GM19397 (cell line): ENCODE results near the gene WNT5B.

Experiments
- ATAC-seq: cut with Tn5 transposase; IDR thresholded peaks from one replicate; pipeline ENCODE4 v1.9.1; 2021; ENCODE audit warnings: mild to moderate bottlenecking, moderate library complexity; ENCODE audit not compliant: unreplicated experiment

WNT5B gene

GRCh38 chr12:1622406-1622805, 6.6 kb upstream of the WNT5B start:
- ATAC-seq, result no peak

- no peak for ATAC-seq
Observed at GRCh38 chr12:1629338-1630132, 504 bp downstream of the WNT5B start.

DNA sequence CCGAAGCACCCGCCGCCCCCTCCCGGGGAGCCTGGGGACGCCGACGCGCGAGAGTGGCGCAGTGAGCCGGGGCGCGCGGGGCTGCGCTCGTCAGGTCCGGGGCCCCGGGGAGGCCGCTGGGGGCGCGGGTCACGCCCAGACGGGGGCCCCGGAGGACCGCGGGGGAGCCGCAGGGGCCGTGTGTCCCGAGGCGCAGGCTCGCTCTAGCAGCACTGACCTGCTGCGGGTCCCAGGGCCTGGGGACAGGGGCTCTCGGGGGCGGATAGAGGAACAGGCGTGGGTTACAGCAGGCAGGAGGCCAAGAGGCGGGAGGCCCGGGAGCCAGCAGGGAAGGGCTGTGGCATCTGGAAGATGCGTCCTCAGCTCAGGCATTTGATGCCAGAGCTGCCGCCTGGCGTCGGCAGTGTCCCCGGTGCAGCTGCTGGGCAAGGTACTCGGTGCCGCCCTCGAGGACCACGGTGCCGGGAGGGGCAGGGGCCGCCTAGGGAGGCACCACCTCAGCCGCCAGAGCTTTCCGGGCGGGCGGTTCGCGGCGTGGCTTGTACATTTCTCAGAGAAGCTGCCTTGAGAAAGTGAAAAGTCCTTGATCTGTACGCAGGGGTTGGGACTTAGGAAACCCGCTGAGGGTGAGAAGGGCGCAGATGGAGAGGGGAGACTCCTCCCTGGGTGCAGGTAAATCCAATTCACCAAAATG, 1.2 kb downstream of the WNT5B start:
- no peak for ATAC-seq

- ATAC-seq, result no peak
Observed at GRCh38 chr12:1630827-1631591, 2.0 kb downstream of the WNT5B start.

DNA sequence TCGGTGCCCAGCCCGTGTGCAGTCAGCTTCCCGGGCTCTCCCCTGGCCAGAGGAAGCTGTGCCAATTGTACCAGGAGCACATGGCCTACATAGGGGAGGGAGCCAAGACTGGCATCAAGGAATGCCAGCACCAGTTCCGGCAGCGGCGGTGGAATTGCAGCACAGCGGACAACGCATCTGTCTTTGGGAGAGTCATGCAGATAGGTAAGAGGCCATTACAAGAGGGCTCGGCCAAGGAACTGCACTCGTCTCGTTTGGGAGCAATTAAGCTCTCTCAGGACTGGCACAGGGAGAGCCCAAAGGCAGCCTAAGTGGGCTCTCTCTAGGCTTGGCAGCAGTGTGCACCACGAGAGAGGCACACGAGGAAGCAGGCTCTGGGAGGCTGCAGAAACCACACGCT, 3.7 kb downstream of the WNT5B start:
- no peak for ATAC-seq

DNA sequence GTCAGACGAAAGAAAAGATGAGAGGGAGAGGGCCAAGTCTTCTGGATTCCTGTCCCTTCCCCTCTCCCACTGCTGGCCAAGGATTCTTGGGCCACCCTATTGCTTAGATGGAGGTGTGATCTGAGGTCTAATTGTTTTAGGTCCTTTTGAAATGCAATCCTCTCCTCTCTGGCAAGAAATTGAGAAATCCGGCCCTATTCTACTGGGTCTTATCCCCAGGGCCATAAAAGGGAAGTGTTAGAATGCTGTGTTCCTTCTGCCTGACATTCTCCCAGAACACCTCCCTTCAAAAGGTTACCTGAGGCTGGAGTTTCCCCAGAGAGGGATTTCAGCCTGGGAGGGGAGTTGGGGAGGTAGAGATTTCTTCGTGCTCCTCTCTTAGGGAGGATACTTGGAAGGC, 4.4 kb downstream of the WNT5B start:
- no peak for ATAC-seq

- ATAC-seq, result no peak
Observed at GRCh38 chr12:1634149-1634548, 5.1 kb downstream of the WNT5B start.

GRCh38 chr12:1634590-1635191, 5.7 kb downstream of the WNT5B start:
- no peak for ATAC-seq

DNA sequence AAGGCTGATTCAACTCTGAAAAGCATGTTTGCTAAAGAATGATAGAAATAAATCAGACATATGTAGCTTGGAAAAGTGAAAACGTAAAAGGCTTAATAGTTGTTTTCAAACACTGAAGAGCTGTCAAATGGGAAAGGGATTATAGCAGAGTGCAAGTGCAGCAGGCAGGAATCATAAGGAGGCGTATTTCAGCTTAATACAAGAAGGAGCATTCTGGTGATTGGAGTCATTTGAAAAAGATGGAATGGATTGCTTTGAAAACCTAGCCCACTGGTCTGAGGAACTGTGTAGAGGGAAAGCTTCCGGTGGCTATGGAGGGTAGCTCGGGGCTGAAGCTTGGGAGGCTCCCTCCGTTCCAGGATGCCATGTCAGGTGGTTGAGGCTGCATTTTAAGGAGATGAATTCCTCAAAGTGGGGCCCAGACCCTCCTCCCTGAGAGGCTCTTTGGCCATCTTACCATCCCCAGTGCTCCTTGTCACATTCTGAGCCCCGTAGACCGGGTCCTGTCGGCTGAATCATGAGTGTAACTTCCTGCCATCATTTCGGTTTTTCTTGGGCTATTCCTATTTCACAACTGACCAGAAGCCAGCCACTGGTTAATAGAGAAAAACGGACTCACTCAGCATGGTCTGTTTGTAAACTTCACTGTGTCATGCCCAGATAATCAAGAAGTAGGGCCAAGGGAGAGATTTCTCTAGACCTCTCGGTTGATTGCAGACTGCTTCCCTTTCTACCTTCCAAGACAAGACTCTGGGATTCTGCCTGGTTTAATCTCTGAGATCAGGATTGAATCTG, 6.5 kb downstream of the WNT5B start:
- no peak for ATAC-seq

GRCh38 chr12:1638203-1638602, 9.2 kb downstream of the WNT5B start:
- ATAC-seq, result no peak

- no peak for ATAC-seq
Observed at GRCh38 chr12:1639538-1639937, 10.5 kb downstream of the WNT5B start.

DNA sequence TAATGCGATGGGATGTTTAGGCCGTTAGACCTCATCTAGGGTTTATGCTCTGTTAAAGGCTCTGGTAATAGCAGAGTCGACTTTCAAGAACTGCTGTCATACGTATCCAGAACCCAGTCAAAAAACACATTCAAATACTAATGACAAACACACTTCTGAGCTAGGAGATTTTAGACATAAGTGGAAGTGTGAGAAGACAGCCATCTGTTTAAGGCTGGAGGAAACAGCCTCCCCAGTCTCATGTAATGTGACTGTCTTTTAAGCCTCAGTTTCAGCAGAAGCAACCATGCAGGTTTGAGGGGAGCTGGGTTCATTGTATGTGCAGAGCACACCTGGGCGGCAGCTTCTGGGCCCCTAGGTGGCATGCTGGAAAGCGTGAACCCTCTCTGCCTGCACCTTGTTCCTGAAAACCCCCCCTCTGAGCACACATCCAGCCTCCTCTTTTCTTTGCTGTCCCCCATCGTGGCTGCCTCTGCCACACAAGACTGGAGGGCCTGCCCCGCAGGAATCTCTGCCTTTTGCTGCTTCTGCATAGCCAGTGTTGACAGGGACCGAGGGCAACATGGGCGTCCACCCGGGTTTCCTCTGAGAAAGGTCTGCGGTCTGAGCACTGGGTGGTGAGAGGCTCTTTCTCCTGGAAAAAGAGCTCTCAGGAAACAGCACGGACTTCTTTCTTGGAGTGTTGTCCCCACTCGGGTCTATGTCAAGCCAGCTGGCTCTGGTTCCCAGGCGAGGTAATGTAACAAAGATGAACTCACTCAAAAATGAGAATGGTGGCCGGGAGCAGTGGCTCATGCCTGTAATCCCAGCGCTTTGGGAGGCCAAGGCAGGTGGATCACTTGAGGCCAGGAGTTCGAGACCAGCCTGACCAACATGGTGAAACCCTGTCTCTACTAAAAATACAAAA, 11.6 kb downstream of the WNT5B start:
- no peak for ATAC-seq

DNA sequence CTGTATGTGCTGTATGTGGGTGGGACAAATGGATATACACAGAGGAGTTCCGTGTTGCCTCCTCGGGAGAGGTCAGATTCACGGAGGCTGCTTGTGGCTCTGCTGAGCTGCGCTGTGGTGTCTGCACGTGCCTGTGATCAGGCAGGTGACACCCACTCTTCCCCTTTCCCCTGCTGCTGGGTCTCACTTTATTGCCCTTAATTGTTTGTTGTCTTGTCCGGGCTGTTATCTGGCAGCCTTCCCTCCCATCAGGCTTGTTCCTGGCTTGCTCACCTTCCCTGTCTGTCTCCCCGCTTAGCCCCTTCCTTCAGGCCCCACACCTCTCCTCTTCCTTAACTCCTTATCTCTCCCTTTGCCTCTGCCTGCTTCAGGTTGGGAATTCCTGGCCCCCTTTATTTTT, 13.5 kb downstream of the WNT5B start:
- ATAC-seq, result no peak

DNA sequence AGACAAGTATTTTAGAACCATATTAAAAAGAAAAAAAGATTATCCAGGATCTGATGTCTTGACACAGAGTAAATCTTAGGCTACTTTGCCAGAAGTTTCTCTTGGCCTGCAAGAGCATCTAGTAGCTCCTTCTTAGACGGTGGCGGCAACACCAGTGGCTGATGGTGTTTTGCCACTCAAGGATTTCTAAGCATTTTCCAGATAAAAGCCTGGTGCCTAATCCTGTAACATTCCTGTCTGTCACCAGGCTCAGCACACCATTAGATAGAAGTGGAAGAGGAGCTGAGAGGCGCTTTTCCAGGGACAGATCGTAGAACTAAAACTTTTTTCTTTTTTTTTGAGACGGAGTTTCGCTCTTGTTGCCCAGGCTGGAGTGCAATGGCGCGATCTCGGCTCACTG, 14.0 kb downstream of the WNT5B start:
- no peak for ATAC-seq

DNA sequence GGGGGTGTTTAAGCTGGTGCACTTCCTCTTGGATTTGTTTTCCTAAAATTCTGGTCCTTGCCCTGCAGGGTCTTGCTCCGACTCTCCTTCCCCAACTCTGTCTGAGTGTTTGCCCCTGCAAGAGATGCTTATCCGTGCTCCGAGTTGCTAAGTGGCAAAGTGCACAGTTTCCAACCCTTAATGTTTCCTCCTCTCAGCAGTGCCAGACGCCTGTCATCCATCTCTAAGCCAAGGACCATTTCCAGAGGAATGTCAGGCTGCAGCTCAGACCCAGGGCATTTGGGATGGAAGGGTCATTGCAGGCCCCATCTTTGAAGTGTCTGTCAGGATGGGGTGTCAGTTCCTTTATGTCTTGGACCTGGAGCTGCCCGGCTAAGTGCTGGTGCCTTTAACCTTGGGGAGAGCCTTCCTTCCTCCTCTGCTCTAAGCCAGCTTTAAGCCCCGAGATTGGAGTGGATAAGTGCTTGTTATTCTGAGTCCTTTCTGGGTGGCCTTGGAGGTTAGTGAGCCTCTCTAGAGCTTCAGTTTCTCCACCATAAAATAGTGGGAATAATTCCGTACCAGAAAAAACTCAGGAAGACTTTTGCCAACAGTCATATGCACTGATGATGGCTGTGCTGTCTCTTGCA, 15.0 kb downstream of the WNT5B start:
- ATAC-seq, result no peak

- ATAC-seq, result no peak
Observed at GRCh38 chr12:1644534-1645438, 15.8 kb downstream of the WNT5B start.

GRCh38 chr12:1645819-1646218, 16.8 kb downstream of the WNT5B start:
- no peak for ATAC-seq
